ENCODE data around the gene MYH13. TPM values are rescaled to one million over a fixed set of nuclear protein-coding genes. Genes with fewer than 3 reads are reported as not detected.
A peak's percentile ranks its signal among the peaks of the same experiment; 100 is the strongest.
"Not testable (repeated sequence)": the region's sequence is repeated elsewhere in the genome, so short reads cannot be mapped to it uniquely, and the experiment has no call there.

The MYH13 gene
- total RNA-seq, 1 donor from 2014 or later = not detected

- no peak for DNase-seq (ENCODE audit: low spot score)
These were observed 67.4 kb downstream of the MYH13 start for GRCh38 chr17:10305398-10305797.

DNA sequence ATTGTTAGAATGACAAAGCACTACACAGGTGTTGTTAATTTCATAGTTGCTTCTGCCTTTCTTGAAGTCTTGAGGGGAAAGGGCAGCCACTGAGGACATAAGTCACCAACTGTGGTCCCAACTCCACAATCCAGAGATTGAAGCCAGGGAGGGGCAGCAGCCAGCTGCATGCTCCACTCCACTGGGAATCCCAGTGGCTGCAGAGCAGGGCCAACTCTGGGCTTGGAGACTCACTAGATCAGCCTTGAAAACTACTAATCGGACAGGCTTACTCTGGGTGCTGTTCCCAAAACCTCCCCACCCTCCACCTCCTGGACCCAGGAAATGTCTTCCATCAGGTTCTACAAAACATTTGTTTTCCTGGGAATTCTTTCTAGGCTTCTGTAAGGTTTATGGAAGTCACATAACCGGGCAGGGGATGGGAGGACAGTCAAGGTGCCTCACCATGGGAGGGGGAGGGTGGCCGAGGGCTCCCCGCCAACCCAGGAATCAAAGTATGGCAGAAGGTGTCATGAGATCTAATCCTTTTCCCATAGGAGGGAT is 68.0 kb downstream of the MYH13 start:
- no peak for DNase-seq (ENCODE audit: low spot score)

GRCh38 chr17:10297691-10298090 is 75.1 kb downstream of the MYH13 start:
- no peak for DNase-seq (ENCODE audit: low spot score)

DNA sequence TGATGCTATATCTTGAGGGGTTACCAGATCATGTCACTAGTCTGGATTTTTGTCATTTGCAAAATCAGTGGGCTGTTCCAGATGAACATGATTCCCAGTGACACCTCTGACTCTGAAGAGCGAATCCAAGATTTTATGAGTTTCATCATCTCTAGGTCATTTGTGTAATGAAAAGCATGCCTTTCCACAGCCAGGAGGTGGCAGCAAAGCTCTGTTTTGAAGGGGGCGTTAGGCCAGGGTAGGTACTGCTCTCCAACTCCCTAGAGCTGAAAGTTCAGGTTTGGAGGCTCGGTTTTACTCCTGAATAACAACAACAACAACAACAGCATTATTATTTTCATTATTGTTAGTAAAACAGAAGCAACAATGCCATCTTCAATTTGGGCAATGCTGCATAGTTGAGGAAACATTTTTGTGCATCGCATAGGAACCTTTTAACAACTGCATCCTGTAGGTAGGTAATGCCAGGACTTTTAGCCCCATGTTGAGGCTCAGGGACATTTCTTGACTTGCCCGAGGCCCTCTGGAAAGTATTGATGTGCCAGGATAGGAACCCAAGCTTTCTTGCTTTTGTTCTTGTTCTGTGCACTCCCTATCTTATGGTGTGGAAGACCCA is 77.0 kb downstream of the MYH13 start:
- peak; percentile 77 for DNase-seq (ENCODE audit: low spot score)

- DNase-seq (ENCODE audit: low spot score) = no peak
These were observed 78.6 kb downstream of the MYH13 start for GRCh38 chr17:10294180-10294579.

GRCh38 chr17:10292057-10292937 is 80.5 kb downstream of the MYH13 start:
- DNase-seq (ENCODE audit: low spot score) = peak; percentile 86

DNA sequence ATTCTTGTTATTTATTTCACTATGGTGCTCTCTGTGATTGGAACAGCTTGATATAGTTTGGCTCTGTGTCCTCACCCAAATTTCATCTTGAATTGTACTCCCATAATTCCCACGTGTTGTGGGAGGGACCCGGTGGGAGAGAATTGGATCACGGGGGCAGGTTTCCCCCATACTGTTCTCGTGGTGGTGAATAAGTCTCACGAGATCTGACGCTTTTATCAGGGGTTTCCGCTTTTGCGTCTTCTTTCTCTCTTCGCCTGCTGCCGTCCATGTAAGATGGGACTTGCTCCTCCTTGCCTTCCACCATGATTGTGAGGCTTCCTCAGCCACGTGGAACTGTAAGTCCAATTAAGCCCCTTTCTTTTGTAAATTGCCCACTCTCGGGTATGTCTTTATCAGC is 81.2 kb downstream of the MYH13 start:
- not testable (repeated sequence) for DNase-seq (ENCODE audit: low spot score)

GRCh38 chr17:10290041-10290440 is 82.8 kb downstream of the MYH13 start:
- DNase-seq (ENCODE audit: low spot score) = peak; percentile 66

GRCh38 chr17:10286324-10286723 is 86.5 kb downstream of the MYH13 start:
- no peak for DNase-seq (ENCODE audit: low spot score)

DNA sequence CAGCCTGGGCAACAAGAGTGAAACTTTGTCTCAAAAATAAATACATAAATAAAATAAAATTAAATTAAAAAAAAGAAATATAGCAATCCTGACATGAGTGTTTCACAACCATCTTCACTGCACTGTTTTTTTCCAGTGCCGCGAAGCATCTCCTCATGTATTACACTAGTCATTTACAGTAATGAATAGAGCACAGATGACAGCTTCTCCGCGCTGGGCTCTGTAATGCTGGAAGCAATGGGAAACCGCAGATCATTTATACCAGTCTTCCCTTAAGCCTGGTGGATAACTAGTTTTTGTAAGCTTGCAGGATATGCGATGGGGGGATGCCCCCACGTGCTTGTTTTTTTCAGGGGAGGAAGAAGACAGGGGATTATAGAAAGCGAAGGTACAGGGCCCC is 86.9 kb downstream of the MYH13 start:
- peak; percentile 23 for DNase-seq (ENCODE audit: low spot score)

- DNase-seq (ENCODE audit: low spot score) = no peak
These were observed 92.7 kb downstream of the MYH13 start for GRCh38 chr17:10280068-10280467.

DNA sequence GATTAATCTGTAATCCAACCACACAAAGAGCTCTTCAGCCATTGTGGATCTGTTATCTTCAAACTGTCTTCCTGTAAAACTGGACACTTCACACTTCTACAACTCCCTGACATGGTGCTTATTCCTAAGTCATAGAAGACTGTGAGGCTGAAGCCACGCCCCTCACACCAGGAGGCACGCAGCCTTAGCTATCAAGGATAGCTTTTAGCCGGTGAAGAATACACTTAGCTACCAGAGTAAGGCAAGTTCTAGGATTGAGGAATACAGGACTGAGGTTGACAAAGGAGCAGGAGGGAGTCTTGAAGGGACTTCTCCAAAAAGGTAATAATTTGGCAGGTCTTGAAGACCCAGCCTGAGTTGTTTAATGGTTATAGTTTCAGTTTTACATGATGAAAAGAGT is 94.6 kb downstream of the MYH13 start:
- no peak for DNase-seq (ENCODE audit: low spot score)

DNA sequence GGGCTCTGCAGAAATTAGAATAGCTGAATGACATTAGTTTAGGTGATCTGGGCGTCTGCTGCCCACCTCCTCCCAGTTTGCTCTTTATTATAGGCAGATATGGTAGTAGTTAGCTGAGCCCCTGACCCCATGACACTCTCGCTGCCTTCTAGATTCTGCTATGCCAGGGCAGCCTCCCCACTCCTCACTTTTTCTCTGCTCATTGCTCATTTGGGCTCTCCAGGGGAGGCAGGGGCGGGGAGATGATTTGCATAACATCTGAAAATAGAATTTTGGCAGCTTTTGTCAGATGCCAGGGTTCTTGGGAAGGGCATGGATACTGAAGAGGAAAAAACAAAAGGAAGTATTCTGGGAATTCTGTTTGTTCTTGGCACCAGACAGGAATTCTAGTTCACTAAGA is 96.4 kb downstream of the MYH13 start:
- no peak for DNase-seq (ENCODE audit: low spot score)

DNA sequence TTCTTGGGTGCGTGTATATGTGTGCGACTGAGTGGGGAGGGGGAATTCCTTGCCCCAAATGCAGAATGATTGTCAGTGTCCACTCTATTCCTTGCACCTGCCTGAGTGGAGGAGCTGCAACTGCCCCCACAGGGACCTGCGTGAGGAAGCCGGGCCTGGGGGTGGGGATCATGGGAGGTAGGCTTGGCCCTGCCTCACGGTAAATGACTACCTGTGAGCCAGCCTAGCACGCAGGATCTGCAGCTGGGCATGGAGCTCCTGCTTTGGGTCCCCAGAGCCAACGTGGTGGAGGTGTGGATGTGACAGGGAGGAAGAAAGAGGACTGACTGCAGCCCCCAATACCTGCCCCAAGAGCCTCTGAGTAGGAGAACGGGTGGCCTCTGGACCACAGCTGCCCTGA is 97.4 kb downstream of the MYH13 start:
- no peak for DNase-seq (ENCODE audit: low spot score)

GRCh38 chr17:10271106-10271562 is 101.7 kb downstream of the MYH13 start:
- no peak for DNase-seq (ENCODE audit: low spot score)

DNA sequence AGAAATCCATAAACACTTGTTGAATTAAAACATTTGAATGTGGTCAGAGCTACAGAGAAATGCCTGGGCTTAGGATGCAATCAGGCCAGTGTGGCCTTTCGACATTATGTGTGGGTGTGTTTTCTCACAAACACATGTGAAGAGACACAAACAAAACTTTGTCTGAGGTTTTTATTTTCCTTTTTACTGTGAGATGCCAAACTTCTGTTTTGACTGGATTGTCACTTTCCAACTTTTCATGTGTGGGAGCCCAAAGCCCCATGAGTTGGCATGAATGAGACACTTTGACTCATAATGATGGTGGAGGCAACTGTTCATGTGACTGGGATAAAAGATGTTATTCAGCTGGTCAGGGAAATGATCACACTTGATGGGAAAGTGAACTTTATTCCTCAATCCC is 102.5 kb downstream of the MYH13 start:
- no peak for DNase-seq (ENCODE audit: low spot score)

DNA sequence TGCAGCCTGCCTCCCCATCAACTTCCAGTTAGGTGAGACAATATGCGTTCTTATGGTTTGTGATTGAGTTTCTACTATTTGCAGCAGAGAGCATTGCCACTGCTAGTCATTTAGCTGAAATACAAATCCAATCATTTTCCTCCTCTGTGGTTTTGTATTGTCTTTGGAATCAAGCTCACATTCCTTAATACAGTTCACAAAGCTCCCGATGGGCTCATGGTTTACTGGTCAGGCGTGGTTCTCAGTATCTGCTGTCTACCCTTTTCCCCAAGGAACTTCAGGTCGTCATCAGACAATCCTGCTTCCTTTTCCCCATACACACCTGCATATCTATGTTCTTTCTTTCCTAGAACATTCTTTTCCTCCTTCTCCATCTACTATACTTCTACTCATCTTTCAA is 104.8 kb downstream of the MYH13 start:
- no peak for DNase-seq (ENCODE audit: low spot score)

DNA sequence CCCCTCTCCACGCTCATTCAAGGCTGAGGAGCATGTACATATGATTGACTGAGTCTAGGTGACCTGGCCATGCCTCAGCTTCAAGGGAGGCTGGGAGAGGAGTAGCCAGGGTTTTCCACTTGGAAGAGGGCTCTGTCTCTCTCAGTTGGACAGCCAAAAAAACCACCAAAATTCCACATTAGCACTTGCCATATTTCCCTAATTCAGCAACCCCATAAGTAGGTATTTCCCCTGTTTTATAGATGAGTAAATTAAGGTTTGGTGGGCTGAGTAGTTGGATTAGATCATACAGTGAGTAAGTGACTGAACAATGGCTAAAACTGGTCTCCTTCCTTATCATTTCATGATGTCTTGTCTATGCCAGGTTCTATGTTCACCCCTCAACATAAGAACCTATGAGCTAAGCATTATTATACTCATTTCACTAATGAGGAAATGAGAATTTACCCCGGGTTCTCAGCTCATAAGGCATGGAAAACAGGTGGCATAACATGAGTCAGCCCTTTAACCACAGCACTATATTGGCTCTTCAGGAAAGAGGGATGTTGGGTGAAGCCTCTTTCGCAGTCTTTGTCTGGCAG is 106.4 kb downstream of the MYH13 start:
- DNase-seq (ENCODE audit: low spot score) = no peak

DNA sequence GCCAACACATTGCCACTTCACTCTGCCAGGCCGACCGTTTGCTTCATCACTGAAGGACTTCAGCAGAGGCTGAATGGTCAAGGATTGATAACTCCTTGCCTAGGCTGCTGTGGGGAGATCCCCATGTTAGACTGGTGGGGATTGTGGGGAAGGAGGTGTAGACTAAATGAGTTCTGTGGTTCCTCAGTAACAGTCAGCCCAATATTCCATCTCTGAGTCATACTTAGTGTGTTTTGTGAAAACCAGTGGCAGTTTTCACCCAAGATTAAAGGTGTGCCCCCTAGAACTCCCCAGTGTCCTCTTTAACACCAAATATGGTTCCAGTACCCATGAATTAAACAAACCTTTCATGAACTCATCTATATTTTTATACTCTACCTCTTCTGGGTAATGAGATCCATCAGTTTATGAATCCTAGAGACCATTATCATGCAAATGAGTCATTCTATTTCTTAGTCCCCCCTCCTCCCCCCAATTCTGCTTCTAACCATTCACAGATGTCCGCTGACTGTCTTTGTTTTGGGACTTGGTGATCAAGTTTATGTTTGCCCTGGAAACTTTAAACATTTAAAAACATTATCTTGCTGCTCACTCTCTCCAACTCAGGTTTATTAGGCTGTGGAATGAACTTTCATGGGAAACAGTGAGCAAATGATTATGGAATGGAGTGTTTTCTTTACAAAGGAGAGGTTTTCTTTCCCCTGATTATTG is 107.6 kb downstream of the MYH13 start:
- DNase-seq (ENCODE audit: low spot score) = no peak

- DNase-seq (ENCODE audit: low spot score) = no peak
These were observed 108.8 kb downstream of the MYH13 start for GRCh38 chr17:10264051-10264450.

- no peak for DNase-seq (ENCODE audit: low spot score)
These were observed 110.4 kb downstream of the MYH13 start for GRCh38 chr17:10262451-10262850.

- no peak for DNase-seq (ENCODE audit: low spot score)
These were observed 111.7 kb downstream of the MYH13 start for GRCh38 chr17:10261098-10261497.

Data from umbilical cord (tissue), 2 donors.